ENCODE results near the gene GOSR2. TPM values are rescaled to one million over a fixed set of nuclear protein-coding genes. Genes with fewer than 3 reads are reported as not detected.

The GOSR2 gene
- total RNA-seq, 2 experiments from 2014 or later: 32.8 to 38.1 TPM

- CTCF ChIA-PET: no interaction called here
- intact Hi-C loops (cut with micrococcal nuclease): no loop called here
Observed at GRCh38 chr17:46960152-46960551, 37.2 kb downstream of the GOSR2 start.

GRCh38 chr17:46962374-46962790 lies 39.4 kb downstream of the GOSR2 start:
- no peak overlapping the region for H3K27ac Mint-ChIP-seq
- peaks cover 2% of the 10 kb centered on the region for H3K9me3 Mint-ChIP-seq
- no peak for DNase-seq
- intact Hi-C loops (cut with micrococcal nuclease): no loop called here
- peaks cover 5% of the 10 kb centered on the region for H3K4me1 Mint-ChIP-seq (ENCODE audit: low read depth)
- peaks cover 2% of the 10 kb centered on the region for H3K27me3 Mint-ChIP-seq (ENCODE audit: low read depth)
- CTCF ChIA-PET: no interaction called here
- H3K4me3 Mint-ChIP-seq: no peak overlapping the region
- H3K36me3 Mint-ChIP-seq (ENCODE audit: low read depth): peaks cover 5% of the 10 kb centered on the region

More at GRCh38 chr17:46960152-46960551, 37.2 kb downstream of the GOSR2 start:
- no peak for DNase-seq
- peaks cover 6% of the 10 kb centered on the region for H3K36me3 Mint-ChIP-seq (ENCODE audit: low read depth)
- peaks cover 2% of the 10 kb centered on the region for H3K27me3 Mint-ChIP-seq (ENCODE audit: low read depth)
- H3K27ac Mint-ChIP-seq: no peak overlapping the region
- peaks cover 2% of the 10 kb centered on the region for H3K9me3 Mint-ChIP-seq
- H3K4me1 Mint-ChIP-seq (ENCODE audit: low read depth): peaks cover 5% of the 10 kb centered on the region
- H3K4me3 Mint-ChIP-seq: no peak overlapping the region

DNA sequence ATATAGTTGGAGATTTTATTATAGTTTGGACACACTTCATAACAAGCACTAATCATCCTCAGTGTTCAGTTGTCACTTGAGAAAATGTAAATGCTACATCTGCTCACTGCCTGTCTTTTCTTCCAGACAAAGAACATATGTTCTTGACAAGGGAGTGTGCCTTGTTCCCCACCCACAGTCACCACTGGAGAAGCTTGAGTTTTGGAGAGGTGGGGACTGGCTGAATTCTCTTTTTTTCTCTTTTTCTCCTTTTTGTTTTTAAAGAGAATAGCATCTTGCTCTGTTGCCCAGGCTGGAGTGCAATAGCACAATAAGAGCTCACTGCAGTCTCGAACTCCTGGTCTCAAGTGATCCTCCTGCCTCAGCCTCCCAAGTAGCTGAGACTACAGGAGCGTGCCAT lies 40.6 kb downstream of the GOSR2 start:
- Mint-ChIP-seq H3K27me3 (ENCODE audit: low read depth) (peaks cover 2% of the 10 kb centered on the region), H3K4me1 (ENCODE audit: low read depth) (peaks cover 5% of the 10 kb centered on the region), H3K36me3 (ENCODE audit: low read depth) (peaks cover 5% of the 10 kb centered on the region), H3K9me3 (peaks cover 2% of the 10 kb centered on the region), H3K4me3 (no peak overlapping the region), H3K27ac (no peak overlapping the region)
- intact Hi-C loops (cut with micrococcal nuclease): no loop called here
- CTCF ChIA-PET: no interaction called here
- no peak for DNase-seq

GRCh38 chr17:46964315-46965265 lies 41.6 kb downstream of the GOSR2 start:
- Mint-ChIP-seq H3K27me3 (ENCODE audit: low read depth) (peaks cover 2% of the 10 kb centered on the region), H3K4me1 (ENCODE audit: low read depth) (peaks cover 5% of the 10 kb centered on the region), H3K4me3 (no peak overlapping the region), H3K36me3 (ENCODE audit: low read depth) (peaks cover 5% of the 10 kb centered on the region), H3K9me3 (peaks cover 2% of the 10 kb centered on the region), H3K27ac (no peak overlapping the region)
- intact Hi-C loops (cut with micrococcal nuclease): no loop called here
- CTCF ChIA-PET: interaction anchor here (0.8 kb wide), 1 partner anchor 22 kb away, joined by 3 read pairs; no protein-coding TSS in a partner anchor
- peak; percentile 19 for DNase-seq

GRCh38 chr17:46968224-46968834 lies 45.4 kb downstream of the GOSR2 start:
- Mint-ChIP-seq H3K27me3 (ENCODE audit: low read depth) (no peaks in the 10 kb centered on the region), H3K27ac (no peak overlapping the region), H3K4me3 (no peak overlapping the region), H3K9me3 (no peaks in the 10 kb centered on the region), H3K4me1 (ENCODE audit: low read depth) (no peaks in the 10 kb centered on the region), H3K36me3 (ENCODE audit: low read depth) (peaks cover 3% of the 10 kb centered on the region)
- intact Hi-C loops (cut with micrococcal nuclease): no loop called here
- CTCF ChIA-PET: interaction anchor here (0.6 kb wide), 1 partner anchor 17 kb away, joined by 4 read pairs; no protein-coding TSS in a partner anchor
- DNase-seq: no peak

DNA sequence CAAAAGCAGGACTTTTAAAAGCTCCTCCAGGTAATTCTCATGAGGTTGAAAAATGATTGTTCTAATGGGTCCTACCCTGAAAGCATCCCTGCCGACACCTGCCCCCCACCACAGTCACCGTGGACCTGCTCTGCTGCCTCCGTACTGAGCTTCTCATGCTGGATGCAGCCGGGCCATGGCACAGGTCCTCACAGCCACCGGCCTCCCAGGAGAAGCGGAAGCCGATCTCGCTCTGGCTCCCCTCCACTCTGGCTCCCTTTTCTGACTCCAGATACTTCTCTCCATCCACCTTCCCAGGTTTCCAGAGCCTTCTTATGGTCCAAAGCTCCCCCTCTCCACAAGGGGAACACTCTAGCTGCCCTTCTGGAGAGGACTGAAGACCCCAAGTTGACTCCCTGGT lies 45.9 kb downstream of the GOSR2 start:
- CTCF ChIA-PET: interaction anchor here (0.6 kb wide), 1 partner anchor 16 kb away, joined by 4 read pairs; no protein-coding TSS in a partner anchor
- H3K27ac Mint-ChIP-seq: no peak overlapping the region
- intact Hi-C loops (cut with micrococcal nuclease): no loop called here
- no peak overlapping the region for H3K4me3 Mint-ChIP-seq
- no peaks in the 10 kb centered on the region for H3K4me1 Mint-ChIP-seq (ENCODE audit: low read depth)
- DNase-seq: no peak
- H3K27me3 Mint-ChIP-seq (ENCODE audit: low read depth): no peaks in the 10 kb centered on the region
- H3K9me3 Mint-ChIP-seq: no peaks in the 10 kb centered on the region
- H3K36me3 Mint-ChIP-seq (ENCODE audit: low read depth): peaks cover 3% of the 10 kb centered on the region

DNA sequence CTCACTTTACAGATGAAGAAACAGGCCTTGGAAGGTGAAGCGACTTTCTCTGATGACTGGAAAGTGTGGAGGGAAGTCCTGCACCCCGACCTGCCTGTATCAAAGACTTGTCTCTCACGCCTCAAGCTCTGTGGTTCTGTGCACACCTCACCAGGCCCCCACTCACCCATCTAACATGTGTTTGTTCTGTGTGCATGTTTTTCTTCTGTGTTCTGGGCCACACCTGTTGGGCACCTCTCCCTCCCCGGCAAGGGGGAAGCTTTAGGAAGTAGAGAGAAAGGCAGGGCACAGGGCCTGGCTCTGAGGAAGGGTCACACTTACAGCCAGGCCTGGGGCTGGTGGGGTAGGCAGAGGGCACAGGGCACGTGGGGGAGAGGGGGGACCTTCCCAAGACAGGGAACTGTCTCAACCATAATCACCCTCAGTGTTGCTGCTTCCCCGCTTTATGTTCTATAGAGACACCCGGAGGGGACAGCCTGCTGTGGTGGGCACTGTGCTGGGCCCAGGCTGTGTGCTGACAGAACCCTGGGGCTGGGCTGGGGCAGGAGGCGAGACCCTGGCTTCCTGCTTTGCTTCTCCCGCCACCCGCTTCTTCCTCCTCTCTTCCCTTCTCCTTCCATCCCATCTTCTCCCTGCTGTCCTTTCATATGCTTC lies 48.8 kb downstream of the GOSR2 start:
- Mint-ChIP-seq H3K4me1 (ENCODE audit: low read depth) (no peaks in the 10 kb centered on the region), H3K9me3 (no peaks in the 10 kb centered on the region), H3K4me3 (no peak overlapping the region), H3K27ac (no peak overlapping the region), H3K27me3 (ENCODE audit: low read depth) (peaks cover 7% of the 10 kb centered on the region), H3K36me3 (ENCODE audit: low read depth) (peaks cover 3% of the 10 kb centered on the region)
- intact Hi-C loops (cut with micrococcal nuclease): no loop called here
- no peak for DNase-seq
- CTCF ChIA-PET: no interaction called here

- Mint-ChIP-seq H3K9me3 (no peaks in the 10 kb centered on the region), H3K27ac (no peak overlapping the region), H3K4me3 (no peak overlapping the region), H3K27me3 (ENCODE audit: low read depth) (peaks cover 13% of the 10 kb centered on the region), H3K4me1 (ENCODE audit: low read depth) (no peaks in the 10 kb centered on the region), H3K36me3 (ENCODE audit: low read depth) (peaks cover under 1% of the 10 kb centered on the region)
- CTCF ChIA-PET: no interaction called here
- DNase-seq: no peak
- intact Hi-C loops (cut with micrococcal nuclease): no loop called here
Observed at GRCh38 chr17:46972346-46972745, 49.4 kb downstream of the GOSR2 start.

- Mint-ChIP-seq H3K4me3 (no peak overlapping the region), H3K36me3 (ENCODE audit: low read depth) (no peaks in the 10 kb centered on the region), H3K9me3 (no peaks in the 10 kb centered on the region), H3K27me3 (ENCODE audit: low read depth) (peaks cover 22% of the 10 kb centered on the region), H3K4me1 (ENCODE audit: low read depth) (peaks cover 7% of the 10 kb centered on the region), H3K27ac (no peak overlapping the region)
- CTCF ChIA-PET: interaction anchor here (1.4 kb wide), 1 partner anchor 32 kb away, joined by 4 read pairs; no protein-coding TSS in a partner anchor
- DNase-seq: no peak
- intact Hi-C loops (cut with micrococcal nuclease): no loop called here
Observed at GRCh38 chr17:46974086-46974485, 51.1 kb downstream of the GOSR2 start.

GRCh38 chr17:46975287-46975686 lies 52.3 kb downstream of the GOSR2 start:
- peaks cover 28% of the 10 kb centered on the region for H3K27me3 Mint-ChIP-seq (ENCODE audit: low read depth)
- H3K27ac Mint-ChIP-seq: no peak overlapping the region
- peaks cover 9% of the 10 kb centered on the region for H3K4me1 Mint-ChIP-seq (ENCODE audit: low read depth)
- intact Hi-C loops (cut with micrococcal nuclease): no loop called here
- H3K9me3 Mint-ChIP-seq: no peaks in the 10 kb centered on the region
- no peak overlapping the region for H3K4me3 Mint-ChIP-seq
- no peak for DNase-seq
- no peaks in the 10 kb centered on the region for H3K36me3 Mint-ChIP-seq (ENCODE audit: low read depth)
- CTCF ChIA-PET: no interaction called here

DNA sequence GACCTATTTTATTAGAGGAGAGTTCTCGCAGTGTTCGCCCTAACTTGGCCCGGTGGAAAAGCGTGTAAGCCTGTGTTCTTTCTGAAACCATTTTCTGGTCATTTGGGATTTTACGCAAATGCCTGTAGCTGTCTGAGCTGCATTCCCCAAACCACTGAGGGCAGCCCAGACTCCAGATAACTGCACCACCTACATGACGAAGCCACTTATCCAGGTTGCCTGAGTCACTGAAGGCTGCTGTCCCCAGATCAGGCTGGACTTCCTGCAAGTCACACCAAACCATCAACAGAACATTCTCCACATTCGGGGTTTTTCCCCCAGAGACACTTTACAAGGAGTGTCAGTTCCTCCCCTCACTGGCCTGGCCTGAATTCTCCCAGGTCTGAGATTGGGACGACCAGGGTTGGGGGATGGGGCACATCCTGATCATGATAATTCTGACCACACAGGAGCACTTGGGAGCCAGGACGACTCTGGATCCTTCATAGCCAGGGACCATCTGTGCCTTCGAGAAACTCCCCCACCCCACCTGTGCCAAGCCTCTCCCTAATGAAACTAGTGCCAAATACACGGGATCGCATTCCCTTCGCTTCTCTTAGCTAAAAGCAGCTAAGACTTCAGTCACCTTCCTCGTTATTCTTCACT lies 53.8 kb downstream of the GOSR2 start:
- no peak for DNase-seq
- no peak overlapping the region for H3K4me3 Mint-ChIP-seq
- peaks cover 9% of the 10 kb centered on the region for H3K4me1 Mint-ChIP-seq (ENCODE audit: low read depth)
- H3K27ac Mint-ChIP-seq: no peak overlapping the region
- H3K9me3 Mint-ChIP-seq: no peaks in the 10 kb centered on the region
- H3K27me3 Mint-ChIP-seq (ENCODE audit: low read depth): peaks cover 36% of the 10 kb centered on the region
- intact Hi-C loops (cut with micrococcal nuclease): no loop called here
- CTCF ChIA-PET: no interaction called here
- no peaks in the 10 kb centered on the region for H3K36me3 Mint-ChIP-seq (ENCODE audit: low read depth)

DNA sequence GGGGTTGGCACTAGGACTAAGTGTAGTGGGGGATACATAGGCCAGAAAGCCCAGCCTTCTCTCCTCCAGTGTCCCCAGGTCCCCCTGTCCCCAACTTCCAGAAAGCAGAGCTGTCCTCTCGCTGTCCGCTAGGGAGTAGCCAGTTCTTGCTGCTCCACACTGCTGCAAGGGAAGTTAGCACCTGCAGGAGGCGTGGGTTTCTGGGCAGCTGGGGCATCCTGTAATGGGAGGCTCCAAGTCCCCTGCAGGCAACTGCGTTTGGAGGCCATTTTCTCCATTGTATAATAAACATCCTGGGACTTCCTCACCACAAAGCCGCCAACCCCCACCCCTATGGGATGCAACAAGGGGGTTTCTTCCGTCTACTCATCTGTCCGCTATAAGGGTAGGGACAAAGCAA lies 54.4 kb downstream of the GOSR2 start:
- intact Hi-C loops (cut with micrococcal nuclease): no loop called here
- H3K4me3 Mint-ChIP-seq: no peak overlapping the region
- no peaks in the 10 kb centered on the region for H3K9me3 Mint-ChIP-seq
- no peaks in the 10 kb centered on the region for H3K36me3 Mint-ChIP-seq (ENCODE audit: low read depth)
- H3K27me3 Mint-ChIP-seq (ENCODE audit: low read depth): peaks cover 36% of the 10 kb centered on the region
- H3K4me1 Mint-ChIP-seq (ENCODE audit: low read depth): peaks cover 9% of the 10 kb centered on the region
- CTCF ChIA-PET: interaction anchor here (0.9 to 1.0 kb wide), 2 partner anchors 24 to 35 kb away, joined by 3 read pairs; no protein-coding TSS in a partner anchor
- peak; percentile 11 for DNase-seq
- no peak overlapping the region for H3K27ac Mint-ChIP-seq

Data from activated naive CD4-positive, alpha-beta T cell treated with anti-CD3 and anti-CD28 coated beads for 36 hours (primary cell).